Kidney tubule cell (primary cell): ENCODE data around the gene PRDM1.

Experiments used
- DNase-seq: peaks from one replicate; pipeline ENCODE4 v3.0.0-alpha.2; 2018; ENCODE audit warnings: low spot score

Gene PRDM1

GRCh38 chr6:106070636-106071035 is 15.5 kb upstream of the PRDM1 start:
- DNase-seq: no peak

GRCh38 chr6:106072501-106073090 is 13.5 kb upstream of the PRDM1 start:
- DNase-seq: no peak

DNA sequence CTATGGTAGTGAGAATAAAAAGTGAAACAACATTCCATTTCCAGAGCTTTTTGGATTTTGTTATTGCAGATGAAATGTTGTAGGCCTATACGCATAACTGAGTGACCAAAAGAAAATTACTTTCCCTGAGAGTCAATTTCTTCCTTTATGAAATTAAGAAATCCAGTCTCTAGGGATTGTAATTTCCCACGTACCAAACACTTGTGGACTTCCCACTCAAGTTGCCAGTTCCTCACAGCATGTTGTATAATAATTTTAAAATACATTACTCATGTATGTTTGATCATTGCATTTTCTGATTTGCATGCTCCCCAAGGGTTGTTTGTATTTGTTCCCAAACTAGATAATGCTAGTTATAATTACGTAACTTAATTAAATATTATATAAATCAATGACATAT is 12.0 kb upstream of the PRDM1 start:
- no peak for DNase-seq

GRCh38 chr6:106076139-106076538 is 10.0 kb upstream of the PRDM1 start:
- DNase-seq: no peak

GRCh38 chr6:106077170-106077569 is 9.0 kb upstream of the PRDM1 start:
- DNase-seq: peak; percentile 45

- no peak for DNase-seq
Observed at GRCh38 chr6:106077881-106078280, 8.3 kb upstream of the PRDM1 start.

GRCh38 chr6:106079961-106080762 is 6.0 kb upstream of the PRDM1 start:
- DNase-seq: no peak

- DNase-seq: no peak
Observed at GRCh38 chr6:106080763-106081095, 5.4 kb upstream of the PRDM1 start.

GRCh38 chr6:106081715-106082114 is 4.4 kb upstream of the PRDM1 start:
- DNase-seq: no peak

DNA sequence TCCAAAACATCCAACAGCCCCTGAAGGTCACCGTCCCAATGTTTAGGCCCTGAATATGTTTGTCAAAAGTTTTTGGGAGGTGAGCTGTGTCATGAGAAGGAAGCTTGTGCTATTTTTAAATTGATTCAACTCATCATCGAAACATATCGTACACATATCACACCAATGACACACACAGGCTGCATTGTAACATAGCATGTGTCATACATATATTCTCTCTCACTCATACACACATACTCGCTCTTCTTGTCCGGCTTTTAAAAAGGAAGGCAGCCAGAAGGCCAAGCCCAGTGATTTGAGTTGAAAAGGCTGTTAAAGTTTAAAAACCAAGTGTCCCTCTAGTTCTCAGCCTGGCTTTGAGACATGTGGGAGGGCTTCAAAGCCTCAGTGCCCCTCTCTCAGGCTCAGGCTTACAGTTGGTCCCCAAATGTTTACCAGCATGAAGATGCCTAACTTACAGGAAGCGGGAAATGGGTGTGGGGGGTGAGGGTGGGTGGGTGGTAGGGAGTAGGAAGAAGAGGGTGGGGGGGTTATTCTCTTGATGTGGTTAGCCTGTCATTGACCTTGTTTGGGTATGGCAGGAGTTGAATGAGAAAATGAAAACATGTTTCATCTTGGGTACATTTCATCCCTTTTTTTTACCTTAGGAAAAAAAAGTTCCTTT is 3.3 kb upstream of the PRDM1 start:
- peak; percentile 37 for DNase-seq

DNA sequence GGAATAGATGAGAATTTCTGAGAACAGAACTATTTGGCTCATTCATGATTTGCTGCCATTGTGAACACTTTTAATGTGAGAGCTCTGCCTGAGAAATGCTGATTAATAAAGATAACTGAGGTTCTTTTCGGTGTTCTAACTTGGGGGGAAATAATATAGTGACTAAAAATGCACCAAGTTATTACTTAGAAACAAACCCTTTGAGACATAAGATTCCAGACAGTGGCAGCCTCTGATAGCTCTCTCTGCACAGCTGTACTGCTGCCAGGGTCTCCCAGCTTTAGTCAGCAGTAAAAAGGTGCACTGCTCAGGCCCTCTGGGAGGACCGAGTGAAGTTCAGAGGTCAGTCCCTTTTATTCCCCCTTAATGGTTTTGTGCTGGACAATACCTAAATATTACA is 2.5 kb upstream of the PRDM1 start:
- DNase-seq: no peak

GRCh38 chr6:106084106-106084988 is 1.8 kb upstream of the PRDM1 start:
- peak; percentile 90 for DNase-seq

GRCh38 chr6:106084989-106085691 is 996 bp upstream of the PRDM1 start:
- peak; percentile 29 for DNase-seq

DNA sequence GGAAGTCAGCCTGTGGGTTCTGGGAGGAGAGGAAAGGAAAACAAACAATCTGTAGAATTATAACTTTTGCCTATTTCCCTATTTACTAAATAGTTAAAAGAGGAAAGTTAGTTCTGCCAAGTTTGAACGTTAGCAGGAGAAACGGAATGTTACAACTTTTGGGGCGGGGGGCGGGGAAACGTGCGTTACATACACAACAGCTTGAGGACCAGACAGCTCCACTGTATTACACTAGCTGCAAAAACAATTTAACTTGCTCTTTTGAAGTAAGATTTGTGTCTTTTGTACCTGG is 498 bp upstream of the PRDM1 start:
- DNase-seq: no peak

DNA sequence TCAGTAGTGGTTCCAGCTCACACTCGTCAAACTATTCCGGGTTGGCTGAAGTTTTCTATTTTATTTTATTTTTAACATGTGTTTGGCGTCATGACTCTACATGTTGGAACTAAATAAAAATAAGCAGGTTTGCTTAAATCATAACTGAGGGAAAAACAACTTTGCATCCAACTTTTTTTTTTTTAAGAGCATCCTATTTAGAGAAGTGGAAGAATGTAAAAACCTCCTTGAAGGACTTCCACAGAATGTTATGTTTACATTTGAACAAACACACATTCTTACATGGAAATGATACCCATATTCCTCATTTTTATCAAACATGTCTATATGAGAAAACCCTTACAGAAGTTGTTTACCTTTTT is 659 bp downstream of the PRDM1 start:
- no peak for DNase-seq

DNA sequence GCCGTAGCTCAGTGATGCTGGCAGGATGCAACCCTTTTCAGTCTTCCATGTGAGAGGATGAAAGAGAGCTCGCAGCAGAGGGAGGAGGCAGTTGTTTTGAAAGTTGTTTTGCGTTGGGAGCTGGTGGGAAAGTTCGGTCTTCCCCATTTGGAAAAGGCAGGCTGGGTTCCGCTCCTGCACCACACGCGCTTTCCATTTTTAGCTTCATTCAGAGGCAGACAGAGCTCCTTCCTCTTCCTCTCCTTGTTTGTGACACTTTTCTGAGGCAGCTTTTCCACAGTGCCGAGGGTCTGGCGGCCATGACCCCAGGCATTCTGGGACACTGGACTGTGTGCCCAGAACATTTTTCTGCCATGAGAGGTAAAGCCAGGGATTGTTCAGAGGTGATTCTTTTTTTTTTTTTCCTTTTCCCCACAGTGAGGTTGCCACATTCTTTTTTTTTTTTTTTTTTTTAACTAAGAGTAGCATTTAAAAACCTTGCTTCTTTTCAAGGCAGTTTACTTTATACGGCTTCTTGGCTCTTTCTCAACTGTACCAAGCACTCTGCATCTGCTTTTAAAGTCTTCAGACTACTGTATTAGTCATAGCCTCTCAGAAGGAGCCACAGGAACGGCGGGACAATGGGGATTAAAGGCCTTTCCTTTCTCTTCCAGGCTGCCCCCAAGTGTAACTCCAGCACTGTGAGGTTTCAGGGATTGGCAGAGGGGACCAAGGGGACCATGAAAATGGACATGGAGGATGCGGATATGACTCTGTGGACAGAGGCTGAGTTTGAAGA is 1.6 kb downstream of the PRDM1 start:
- DNase-seq: peak; percentile 18

GRCh38 chr6:106090001-106090400 is 3.9 kb downstream of the PRDM1 start:
- DNase-seq: no peak

- DNase-seq: no peak
Observed at GRCh38 chr6:106092279-106092678, 6.1 kb downstream of the PRDM1 start.

DNA sequence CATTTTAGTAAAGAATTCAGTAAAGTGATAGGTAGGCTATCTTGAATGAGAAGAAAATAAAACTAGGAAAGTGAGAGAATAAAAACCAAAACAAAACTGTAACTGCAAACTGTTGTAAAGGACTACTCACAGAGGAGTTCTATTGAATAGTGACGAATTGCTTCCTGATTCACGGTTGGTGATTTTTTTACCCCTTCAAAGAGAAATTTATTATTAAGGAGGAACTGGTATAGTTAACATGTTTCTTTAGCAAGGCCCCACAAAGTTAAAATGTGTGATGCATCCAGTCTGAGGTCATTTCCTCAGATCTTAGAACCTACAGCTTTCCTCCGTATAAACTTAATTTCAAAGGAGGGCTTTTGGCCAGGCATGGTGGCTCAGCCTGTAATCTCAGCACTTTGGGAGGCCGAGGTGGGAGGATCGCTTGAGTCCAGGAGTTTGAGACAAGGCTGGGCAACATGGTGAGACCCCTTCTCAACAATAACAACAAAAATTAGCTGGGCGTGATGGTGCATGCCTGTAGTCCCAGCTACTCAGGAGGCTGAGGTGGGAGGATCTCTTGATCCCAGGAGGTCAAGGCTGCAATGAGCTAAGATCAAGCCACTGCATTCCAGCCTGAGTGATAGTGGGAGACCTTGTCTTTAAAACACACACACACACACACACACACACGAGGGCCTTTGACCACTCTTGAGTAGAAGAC is 8.3 kb downstream of the PRDM1 start:
- no peak for DNase-seq

GRCh38 chr6:106094964-106095335 is 8.8 kb downstream of the PRDM1 start:
- no peak for DNase-seq
